HepG2 (cell line): ENCODE measurements around the gene NT5M. TPM values are rescaled to one million over a fixed set of nuclear protein-coding genes. Genes with fewer than 3 reads are reported as not detected.

ENCODE experiments used
- ARID5B ChIP-seq: IDR thresholded peaks from 2 replicates; pipeline ENCODE4 v1.4.0; 2020; ENCODE audit warnings: mild to moderate bottlenecking, missing genetic modification reagents
- CHD4 ChIP-seq: fragments of 200-600 bp; sonication (generic); IDR thresholded peaks from 2 replicates; pipeline ENCODE4 v1.7.0; 2017; ENCODE audit warnings: mild to moderate bottlenecking, low read length, borderline replicate concordance
- E2F1 ChIP-seq: sonication (generic); formaldehyde crosslinking; IDR thresholded peaks from 2 replicates; pipeline ENCODE4 v1.5.0; 2020; ENCODE audit warnings: missing genetic modification reagents
- HHEX ChIP-seq: IDR thresholded peaks from 2 replicates; pipeline ENCODE4 v1.6.1; 2016; ENCODE audit warnings: control low read depth
- IRX3 ChIP-seq: sonication (generic); formaldehyde crosslinking; IDR thresholded peaks from 2 replicates; pipeline ENCODE4 v1.8.1; 2023; ENCODE audit warnings: mild to moderate bottlenecking, low read depth, missing genetic modification reagents, borderline replicate concordance
- MIER3 ChIP-seq: IDR thresholded peaks from 2 replicates; pipeline ENCODE4 v1.6.1; 2016; ENCODE audit warnings: missing compliant biosample characterization, borderline replicate concordance
- NCOA5 ChIP-seq: sonication (generic); formaldehyde crosslinking; IDR thresholded peaks from 2 replicates; pipeline ENCODE4 v1.4.0; 2020; ENCODE audit warnings: missing genetic modification reagents
- NFE2L1 ChIP-seq: sonication (generic); formaldehyde crosslinking; IDR thresholded peaks from 2 replicates; pipeline ENCODE4 v1.4.0; 2020; ENCODE audit warnings: missing genetic modification reagents, mild to moderate bottlenecking, borderline replicate concordance
- PCBP1 ChIP-seq: fragments of 200-400 bp; formaldehyde crosslinking; IDR thresholded peaks from 2 replicates; pipeline ENCODE4 v1.6.1; 2017; ENCODE audit warnings: mild to moderate bottlenecking, low read depth, low read length, borderline replicate concordance
- POLR2G ChIP-seq: fragments of 200-400 bp; formaldehyde crosslinking; IDR thresholded peaks from 2 replicates; pipeline ENCODE4 v1.6.1; 2018; ENCODE audit warnings: mild to moderate bottlenecking, low read depth, low read length, moderate library complexity
- SMAD1 ChIP-seq: sonication (generic); formaldehyde crosslinking; IDR thresholded peaks from 2 replicates; pipeline ENCODE4 v1.4.0; 2020; ENCODE audit warnings: missing genetic modification reagents, low read depth, mild to moderate bottlenecking, borderline replicate concordance
- SRSF4 ChIP-seq: fragments of 200-400 bp; formaldehyde crosslinking; IDR thresholded peaks from one replicate; pipeline ENCODE4 v1.6.1; 2018; ENCODE audit warnings: mild to moderate bottlenecking, low read depth, low read length, moderate library complexity; ENCODE audit not compliant: poor library complexity, severe bottlenecking
- TAF15 ChIP-seq: fragments of 200-400 bp; formaldehyde crosslinking; IDR thresholded peaks from one replicate; pipeline ENCODE4 v1.6.1; 2018; ENCODE audit warnings: mild to moderate bottlenecking, low read depth, low read length; ENCODE audit not compliant: poor library complexity, severe bottlenecking
- USF2 ChIP-seq, 2 experiments: sonication (generic) in 1 of 2; formaldehyde crosslinking in 1 of 2; IDR thresholded peaks; 2 replicates each; pipeline versions ENCODE4 v1.5.1 to v1.6.1; 2011 to 2020; ENCODE audit warnings: borderline replicate concordance in 1 of 2, low read depth in 1 of 2, low read length in 1 of 2, mild to moderate bottlenecking in 1 of 2, missing genetic modification reagents in 1 of 2, moderate library complexity in 1 of 2
- ZFAT ChIP-seq: sonication (generic); formaldehyde crosslinking; conservative IDR thresholded peaks from 2 replicates; pipeline ENCODE4 v1.8.1; 2023; ENCODE audit warnings: missing genetic modification reagents, inconsistent platforms
- ZFY ChIP-seq: sonication (generic); formaldehyde crosslinking; IDR thresholded peaks from 2 replicates; pipeline ENCODE4 v1.4.0; 2020; ENCODE audit warnings: missing genetic modification reagents
- ZNF768 ChIP-seq: sonication (generic); formaldehyde crosslinking; IDR thresholded peaks from 2 replicates; pipeline ENCODE4 v1.4.0; 2020; ENCODE audit warnings: missing genetic modification reagents
- ZNF780A ChIP-seq: sonication (generic); formaldehyde crosslinking; IDR thresholded peaks from 2 replicates; pipeline ENCODE4 v1.8.0; 2022; ENCODE audit warnings: mild to moderate bottlenecking, missing genetic modification reagents, moderate library complexity
- polyA plus RNA-seq, 8 experiments: library from polyadenylated mRNA; depleted of rRNA in 3 of 8; stranded (reverse) in 7 of 8; unstranded in 1 of 8; fragments of >200 nt; fragmentation: Illumina TruSeq in 4 of 8; extraction: Trizol in 4 of 8; gene quantifications; 2 replicates each; pipeline versions ENCODE4 v1.2.1 to v1.2.3, GENCODE V29; 2011 to 2016; ENCODE audit warnings: low read depth in 4 of 8, missing spikeins in 1 of 8, mixed read lengths in 1 of 8; ENCODE audit not compliant: insufficient read depth in 1 of 8
- total RNA-seq, 5 experiments: library from RNA; depleted of rRNA; stranded (reverse); fragments of >200 nt; fragmentation: Illumina TruSeq; extraction: Trizol; gene quantifications; 2 replicates each; pipeline ENCODE4 v1.2.3, GENCODE V29; 2016; ENCODE audit warnings: low read depth in 1 of 5
- TF ChIP-seq, protein P1 (sequence below): sonication (generic); formaldehyde crosslinking; IDR thresholded peaks from 2 replicates; pipeline ENCODE4 v1.5.1; 2020; ENCODE audit warnings: missing genetic modification reagents, mild to moderate bottlenecking, borderline replicate concordance

Gene NT5M
- total and polyA plus RNA-seq, 2 of the 13 experiments (the other 11 are each of a cell fraction or from before 2014, with no cell fraction given) = 0.55 to 0.78 TPM

DNA sequence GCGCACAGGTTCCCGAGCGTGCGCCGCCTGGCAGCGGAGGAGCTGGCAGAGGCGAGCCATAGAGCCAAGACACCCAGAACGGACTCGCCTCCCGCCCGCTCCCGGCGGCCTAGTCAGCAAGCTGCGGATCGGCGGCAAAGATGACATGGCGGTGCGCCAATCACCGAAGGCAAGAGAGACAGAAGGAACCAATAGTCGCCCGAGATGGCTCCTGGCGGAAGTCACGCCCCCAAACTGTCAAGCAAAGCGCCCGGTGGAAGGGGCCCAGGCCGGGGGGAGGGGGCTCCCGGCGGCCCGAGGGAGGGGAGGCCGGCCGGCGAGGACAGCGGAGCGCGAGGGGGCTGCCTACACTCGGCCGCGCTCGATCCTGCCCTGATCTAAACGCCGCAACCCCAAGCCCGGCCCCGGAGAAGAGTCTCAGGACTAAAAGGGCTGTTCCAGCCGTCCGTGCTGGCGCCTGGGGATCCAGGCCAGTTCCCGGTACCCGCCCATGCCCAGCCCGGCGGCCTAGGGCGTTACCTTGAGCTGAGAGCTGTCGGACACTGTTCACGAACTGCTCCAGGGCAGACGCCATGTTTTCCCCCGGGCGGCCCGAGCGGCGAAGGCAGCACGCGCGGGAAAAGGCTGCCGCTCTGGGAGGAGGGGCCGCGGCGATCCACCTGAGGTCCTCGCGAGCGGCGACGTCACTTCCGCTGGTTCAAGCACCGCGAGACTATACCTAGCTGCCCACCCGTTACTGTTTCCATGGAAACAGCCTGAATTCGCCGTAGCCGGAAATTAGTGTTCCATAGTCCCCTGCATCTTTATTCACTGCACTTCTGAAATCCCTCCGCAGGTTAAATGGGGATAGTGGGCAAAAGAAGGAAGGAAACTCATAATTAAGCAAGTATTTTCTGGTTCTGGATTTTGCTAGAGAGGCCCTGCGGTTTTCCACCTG lies 22.3 kb upstream of the NT5M start, which contains the start of gene COPS3 (continued):
- TF ChIP-seq SRSF4 (no peak), MIER3 (CRISPR knock-in tag) (no peak), ZFAT (CRISPR knock-in tag) (no peak), ZNF780A (CRISPR knock-in tag) (0 out of 2 replicates have a peak, but pooled peaks have one; percentile 42), IRX3 (CRISPR knock-in tag) (no peak), ARID5B (no peak), POLR2G (peak; percentile 88), NCOA5 (no peak), E2F1 (CRISPR knock-in tag) (peak; percentile 93), ZFY (CRISPR knock-in tag) (peak; percentile 90), PCBP1 (no peak), USF2 (IDR thresholded peaks at IDR 0.05; ENCODE audit: low read depth, low read length) (no peak), USF2 (CRISPR knock-in tag; IDR thresholded peaks at IDR 0.05; ENCODE audit: borderline replicate concordance) (0 out of 2 replicates have a peak, but pooled peaks have one; percentile 42), HHEX (CRISPR knock-in tag) (no peak), NFE2L1 (CRISPR knock-in tag) (no peak), SMAD1 (no peak), CHD4 (no peak), TAF15 (no peak), ZNF768 (CRISPR knock-in tag) (peak; percentile 65; the same call in 1 of the 2 replicates)
- TF ChIP-seq, protein P1, sequence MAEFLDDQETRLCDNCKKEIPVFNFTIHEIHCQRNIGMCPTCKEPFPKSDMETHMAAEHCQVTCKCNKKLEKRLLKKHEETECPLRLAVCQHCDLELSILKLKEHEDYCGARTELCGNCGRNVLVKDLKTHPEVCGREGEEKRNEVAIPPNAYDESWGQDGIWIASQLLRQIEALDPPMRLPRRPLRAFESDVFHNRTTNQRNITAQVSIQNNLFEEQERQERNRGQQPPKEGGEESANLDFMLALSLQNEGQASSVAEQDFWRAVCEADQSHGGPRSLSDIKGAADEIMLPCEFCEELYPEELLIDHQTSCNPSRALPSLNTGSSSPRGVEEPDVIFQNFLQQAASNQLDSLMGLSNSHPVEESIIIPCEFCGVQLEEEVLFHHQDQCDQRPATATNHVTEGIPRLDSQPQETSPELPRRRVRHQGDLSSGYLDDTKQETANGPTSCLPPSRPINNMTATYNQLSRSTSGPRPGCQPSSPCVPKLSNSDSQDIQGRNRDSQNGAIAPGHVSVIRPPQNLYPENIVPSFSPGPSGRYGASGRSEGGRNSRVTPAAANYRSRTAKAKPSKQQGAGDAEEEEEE (CRISPR knock-in tag) = no peak
